ENCODE measurements around the gene PRDM16. TPM values are rescaled to one million over a fixed set of nuclear protein-coding genes. Genes with fewer than 3 reads are reported as not detected.
A peak's percentile ranks its signal among the peaks of the same experiment; 100 is the strongest.

Gene PRDM16
- polyA plus RNA-seq, 2 donors, result 0.15 to 0.28 TPM

DNA sequence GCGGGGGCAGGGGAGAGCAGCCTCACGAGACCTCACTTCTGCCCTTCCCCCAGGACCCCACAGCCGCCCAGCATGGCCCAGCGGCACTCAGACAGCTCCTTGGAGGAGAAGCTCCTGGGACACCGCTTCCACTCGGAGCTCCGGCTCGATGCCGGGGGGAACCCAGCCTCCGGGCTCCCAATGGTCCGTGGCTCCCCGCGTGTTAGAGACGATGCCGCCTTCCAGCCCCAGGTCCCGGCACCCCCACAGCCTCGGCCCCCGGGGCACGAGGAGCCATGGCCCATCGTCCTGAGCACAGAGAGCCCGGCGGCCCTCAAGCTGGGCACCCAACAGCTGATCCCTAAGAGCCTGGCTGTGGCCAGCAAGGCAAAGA, 394.0 kb downstream of the PRDM16 start:
- 89 to 95% methylated on average over 22 of the region's 22 CpGs for WGBS, 2 donors
- Histone ChIP-seq H3K4me1 (ENCODE audit: control insufficient read depth in 2 of 2, insufficient read depth in 2 of 2, low read length in 1 of 2) (peaks cover 14 to 73% of the 10 kb centered on the region in 2 donors), H3K27ac (ENCODE audit: low read depth in 2 of 2, low read length in 1 of 2) (no peak overlapping the region), H3K36me3 (ENCODE audit: control insufficient read depth in 2 of 2, insufficient read depth in 2 of 2, low read length in 1 of 2) (no peaks in the 10 kb centered on the region), H3K4me3 (ENCODE audit: low read depth in 1 of 2, low read length in 2 of 2) (no peak overlapping the region), H3K27me3 (ENCODE audit: control insufficient read depth in 1 of 2, insufficient read depth in 2 of 2, low read length in 2 of 2) (no peaks in the 10 kb centered on the region), H3K9me3 (ENCODE audit: control insufficient read depth in 2 of 2, insufficient read depth in 1 of 2, low read depth in 1 of 2, low read length in 1 of 2) (no peaks in the 10 kb centered on the region)

- Histone ChIP-seq H3K4me3 (ENCODE audit: low read depth in 1 of 2, low read length in 2 of 2) (no peak overlapping the region), H3K4me1 (ENCODE audit: control insufficient read depth in 2 of 2, insufficient read depth in 2 of 2, low read length in 1 of 2) (peaks cover 9 to 73% of the 10 kb centered on the region in 2 donors), H3K27me3 (ENCODE audit: control insufficient read depth in 1 of 2, insufficient read depth in 2 of 2, low read length in 2 of 2) (no peaks in the 10 kb centered on the region), H3K27ac (ENCODE audit: low read depth in 2 of 2, low read length in 1 of 2) (no peak overlapping the region), H3K9me3 (ENCODE audit: control insufficient read depth in 2 of 2, insufficient read depth in 1 of 2, low read depth in 1 of 2, low read length in 1 of 2) (no peaks in the 10 kb centered on the region), H3K36me3 (ENCODE audit: control insufficient read depth in 2 of 2, insufficient read depth in 2 of 2, low read length in 1 of 2) (no peaks in the 10 kb centered on the region)
- WGBS, 2 donors, result 69 to 88% methylated on average over 20 of the region's 20 CpGs
These were observed 394.4 kb downstream of the PRDM16 start for GRCh38 chr1:3463408-3463863.

DNA sequence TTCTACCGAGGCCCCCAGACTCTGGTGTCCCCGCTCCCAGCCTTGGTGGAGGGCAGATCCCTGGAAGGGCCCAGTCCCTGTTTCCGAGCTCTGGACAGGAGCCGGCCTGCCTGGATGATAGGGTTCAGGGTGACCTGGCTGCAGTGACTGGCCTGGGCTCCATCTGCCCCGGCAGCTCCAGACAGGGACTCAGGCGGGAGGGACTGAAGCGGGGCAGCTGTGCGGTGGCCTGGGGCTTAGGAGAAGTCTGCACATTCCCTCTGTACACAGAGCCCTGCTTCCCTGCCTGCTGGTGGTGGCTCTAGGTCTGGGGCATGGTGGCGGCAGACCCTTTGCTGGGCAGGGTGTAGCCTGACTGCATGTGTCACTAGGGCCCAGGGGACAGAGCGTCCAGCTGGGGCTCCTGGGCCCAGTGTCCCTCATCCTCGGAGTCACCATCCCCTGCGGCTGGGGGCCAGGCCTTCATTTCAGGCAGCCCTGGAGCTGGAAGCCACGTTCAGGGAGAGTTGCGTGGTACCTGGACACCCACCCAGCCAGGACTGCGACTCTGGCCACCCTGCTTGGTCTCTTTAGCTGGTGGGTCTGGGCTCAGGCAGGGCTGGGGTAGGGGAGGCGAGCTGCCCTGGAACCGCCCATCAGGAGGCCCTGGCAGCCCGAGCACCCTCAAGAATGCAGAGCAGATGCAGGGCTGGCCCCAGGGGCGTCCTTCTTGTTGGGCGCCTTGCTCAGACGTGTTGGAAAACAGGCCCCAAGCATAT, 395.1 kb downstream of the PRDM16 start:
- 66 to 78% methylated on average over 21 of the region's 21 CpGs for WGBS, 2 donors
- peaks cover 0 to 4% of the 10 kb centered on the region in 2 donors for H3K36me3 ChIP-seq (ENCODE audit: control insufficient read depth in 2 of 2, insufficient read depth in 2 of 2, low read length in 1 of 2)
- no peak overlapping the region for H3K27ac ChIP-seq (ENCODE audit: low read depth in 2 of 2, low read length in 1 of 2)
- H3K9me3 ChIP-seq (ENCODE audit: control insufficient read depth in 2 of 2, insufficient read depth in 1 of 2, low read depth in 1 of 2, low read length in 1 of 2), result no peaks in the 10 kb centered on the region
- H3K4me3 ChIP-seq (ENCODE audit: low read depth in 1 of 2, low read length in 2 of 2), result no peak overlapping the region
- H3K27me3 ChIP-seq (ENCODE audit: control insufficient read depth in 1 of 2, insufficient read depth in 2 of 2, low read length in 2 of 2), result no peaks in the 10 kb centered on the region
- peaks cover 9 to 71% of the 10 kb centered on the region in 2 donors for H3K4me1 ChIP-seq (ENCODE audit: control insufficient read depth in 2 of 2, insufficient read depth in 2 of 2, low read length in 1 of 2)

GRCh38 chr1:3464649-3465025, 395.6 kb downstream of the PRDM16 start:
- no peaks in the 10 kb centered on the region for H3K27me3 ChIP-seq (ENCODE audit: control insufficient read depth in 1 of 2, insufficient read depth in 2 of 2, low read length in 2 of 2)
- H3K4me1 ChIP-seq (ENCODE audit: control insufficient read depth in 2 of 2, insufficient read depth in 2 of 2, low read length in 1 of 2), result peaks cover 9 to 65% of the 10 kb centered on the region in 2 donors
- WGBS, 2 donors, result 58 to 74% methylated on average over 10 to 11 of the region's 11 CpGs
- peaks cover 0 to 9% of the 10 kb centered on the region in 2 donors for H3K36me3 ChIP-seq (ENCODE audit: control insufficient read depth in 2 of 2, insufficient read depth in 2 of 2, low read length in 1 of 2)
- no peak overlapping the region for H3K27ac ChIP-seq (ENCODE audit: low read depth in 2 of 2, low read length in 1 of 2)
- H3K9me3 ChIP-seq (ENCODE audit: control insufficient read depth in 2 of 2, insufficient read depth in 1 of 2, low read depth in 1 of 2, low read length in 1 of 2), result no peaks in the 10 kb centered on the region
- no peak overlapping the region for H3K4me3 ChIP-seq (ENCODE audit: low read depth in 1 of 2, low read length in 2 of 2)

- Histone ChIP-seq H3K27ac (ENCODE audit: low read depth in 2 of 2, low read length in 1 of 2) (peak overlapping the region in 1 of 2 donors; percentile 5), H3K4me3 (ENCODE audit: low read depth in 1 of 2, low read length in 2 of 2) (no peak overlapping the region), H3K27me3 (ENCODE audit: control insufficient read depth in 1 of 2, insufficient read depth in 2 of 2, low read length in 2 of 2) (no peaks in the 10 kb centered on the region), H3K9me3 (ENCODE audit: control insufficient read depth in 2 of 2, insufficient read depth in 1 of 2, low read depth in 1 of 2, low read length in 1 of 2) (no peaks in the 10 kb centered on the region), H3K4me1 (ENCODE audit: control insufficient read depth in 2 of 2, insufficient read depth in 2 of 2, low read length in 1 of 2) (peaks cover 9 to 66% of the 10 kb centered on the region in 2 donors), H3K36me3 (ENCODE audit: control insufficient read depth in 2 of 2, insufficient read depth in 2 of 2, low read length in 1 of 2) (peaks cover 0 to 11% of the 10 kb centered on the region in 2 donors)
- 49 to 63% methylated on average over 22 to 28 of the region's 28 CpGs for WGBS, 2 donors
These were observed 396.3 kb downstream of the PRDM16 start for GRCh38 chr1:3465091-3465934.

GRCh38 chr1:3465935-3466321, 396.9 kb downstream of the PRDM16 start:
- H3K4me3 ChIP-seq (ENCODE audit: low read depth in 1 of 2, low read length in 2 of 2), result no peak overlapping the region
- H3K27ac ChIP-seq (ENCODE audit: low read depth in 2 of 2, low read length in 1 of 2), result no peak overlapping the region
- no peaks in the 10 kb centered on the region for H3K9me3 ChIP-seq (ENCODE audit: control insufficient read depth in 2 of 2, insufficient read depth in 1 of 2, low read depth in 1 of 2, low read length in 1 of 2)
- peaks cover 9 to 68% of the 10 kb centered on the region in 2 donors for H3K4me1 ChIP-seq (ENCODE audit: control insufficient read depth in 2 of 2, insufficient read depth in 2 of 2, low read length in 1 of 2)
- WGBS, 2 donors, result 74 to 83% methylated on average over 17 of the region's 17 CpGs
- peaks cover 0 to 13% of the 10 kb centered on the region in 2 donors for H3K36me3 ChIP-seq (ENCODE audit: control insufficient read depth in 2 of 2, insufficient read depth in 2 of 2, low read length in 1 of 2)
- H3K27me3 ChIP-seq (ENCODE audit: control insufficient read depth in 1 of 2, insufficient read depth in 2 of 2, low read length in 2 of 2), result no peaks in the 10 kb centered on the region

DNA sequence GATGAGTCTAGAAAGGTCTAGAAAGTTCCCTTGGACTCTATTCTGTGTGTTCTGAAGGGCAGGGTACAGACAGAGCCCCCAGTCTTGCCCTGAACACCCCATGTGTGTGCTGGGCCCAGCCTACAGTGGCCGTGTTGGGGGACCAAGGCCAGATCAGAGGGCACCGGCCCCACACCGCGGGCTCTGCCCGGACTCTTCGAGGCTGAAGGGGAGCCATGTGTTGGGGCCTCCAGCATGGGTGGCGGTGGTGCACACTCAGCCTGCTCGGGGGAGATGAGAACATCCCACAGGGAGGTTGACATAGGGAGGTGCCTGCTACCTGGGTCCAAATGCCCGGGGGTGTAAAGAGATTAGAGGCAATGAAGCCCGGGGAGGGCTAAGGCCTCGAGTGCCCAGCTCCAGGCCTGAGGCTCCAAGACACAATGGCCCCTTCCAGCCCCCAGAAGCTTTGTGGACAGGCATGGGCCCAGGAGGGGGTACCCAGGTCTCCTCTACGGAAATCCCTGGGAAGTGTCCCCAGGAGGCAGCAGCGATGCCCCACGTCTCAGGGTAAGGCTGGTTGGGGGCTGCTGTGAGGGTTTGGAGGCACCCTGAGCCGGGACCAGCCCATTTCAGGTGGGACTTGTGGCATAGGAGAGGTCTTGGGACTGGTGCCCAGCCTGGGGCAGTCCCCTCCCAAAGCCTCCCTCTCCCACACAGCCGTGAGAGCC, 397.5 kb downstream of the PRDM16 start:
- no peak overlapping the region for H3K27ac ChIP-seq (ENCODE audit: low read depth in 2 of 2, low read length in 1 of 2)
- H3K4me3 ChIP-seq (ENCODE audit: low read depth in 1 of 2, low read length in 2 of 2), result no peak overlapping the region
- H3K27me3 ChIP-seq (ENCODE audit: control insufficient read depth in 1 of 2, insufficient read depth in 2 of 2, low read length in 2 of 2), result no peaks in the 10 kb centered on the region
- WGBS, 2 donors, result 74 to 84% methylated on average over 16 of the region's 16 CpGs
- no peaks in the 10 kb centered on the region for H3K9me3 ChIP-seq (ENCODE audit: control insufficient read depth in 2 of 2, insufficient read depth in 1 of 2, low read depth in 1 of 2, low read length in 1 of 2)
- H3K36me3 ChIP-seq (ENCODE audit: control insufficient read depth in 2 of 2, insufficient read depth in 2 of 2, low read length in 1 of 2), result peaks cover 0 to 14% of the 10 kb centered on the region in 2 donors
- H3K4me1 ChIP-seq (ENCODE audit: control insufficient read depth in 2 of 2, insufficient read depth in 2 of 2, low read length in 1 of 2), result peaks cover 10 to 68% of the 10 kb centered on the region in 2 donors

DNA sequence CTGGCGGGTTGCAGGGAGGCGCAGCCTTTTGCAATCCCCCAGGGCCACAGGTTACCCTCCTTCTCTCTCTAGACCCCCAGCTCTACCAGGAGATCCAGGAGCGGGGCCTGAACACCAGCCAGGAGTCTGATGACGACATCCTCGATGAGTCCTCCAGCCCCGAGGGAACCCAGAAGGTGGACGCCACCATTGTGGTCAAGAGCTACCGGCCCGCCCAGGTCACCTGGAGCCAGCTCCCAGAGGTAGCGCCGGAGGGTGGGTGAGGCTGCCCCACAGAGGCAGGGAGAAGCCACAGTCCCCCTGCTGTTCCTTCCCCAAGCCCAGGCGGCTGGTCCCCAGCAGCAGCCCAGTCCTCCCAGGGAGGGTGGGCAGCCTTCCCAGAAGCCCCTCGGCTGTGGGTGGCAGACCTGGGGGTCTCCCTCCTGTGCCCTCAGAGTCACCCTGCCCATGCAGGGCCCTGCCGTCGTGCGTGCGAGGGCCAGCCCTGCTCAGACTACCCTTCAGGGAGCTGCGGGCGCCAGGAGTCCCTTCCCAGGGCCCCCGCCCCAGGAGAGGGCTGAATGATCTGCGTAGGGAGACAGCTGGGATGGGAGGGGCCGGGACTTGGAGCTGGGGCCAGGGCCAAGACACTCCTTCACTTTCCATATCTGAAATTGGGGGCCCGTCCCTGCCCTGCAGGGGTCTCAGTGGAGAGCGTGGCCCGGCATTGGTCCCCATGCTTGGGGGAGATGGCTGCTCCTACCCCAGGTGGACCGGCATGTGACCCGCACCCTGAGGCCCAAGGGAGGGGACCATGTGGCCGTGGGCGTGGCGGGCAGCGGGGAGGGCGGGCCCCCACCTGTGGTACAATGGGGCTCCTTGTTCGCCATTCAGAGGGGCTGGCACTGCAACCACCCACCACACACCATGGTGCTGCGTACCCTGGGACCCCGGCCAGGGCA, 398.4 kb downstream of the PRDM16 start:
- Histone ChIP-seq H3K36me3 (ENCODE audit: control insufficient read depth in 2 of 2, insufficient read depth in 2 of 2, low read length in 1 of 2) (peaks cover 0 to 14% of the 10 kb centered on the region in 2 donors), H3K9me3 (ENCODE audit: control insufficient read depth in 2 of 2, insufficient read depth in 1 of 2, low read depth in 1 of 2, low read length in 1 of 2) (no peaks in the 10 kb centered on the region), H3K27ac (ENCODE audit: low read depth in 2 of 2, low read length in 1 of 2) (no peak overlapping the region), H3K27me3 (ENCODE audit: control insufficient read depth in 1 of 2, insufficient read depth in 2 of 2, low read length in 2 of 2) (no peaks in the 10 kb centered on the region), H3K4me1 (ENCODE audit: control insufficient read depth in 2 of 2, insufficient read depth in 2 of 2, low read length in 1 of 2) (peaks cover 13 to 71% of the 10 kb centered on the region in 2 donors), H3K4me3 (ENCODE audit: low read depth in 1 of 2, low read length in 2 of 2) (no peak overlapping the region)
- 58 to 75% methylated on average over 31 to 35 of the region's 35 CpGs for WGBS, 2 donors

Measured in esophagus (tissue), 2 donors.